KMS-11 (cell line): ENCODE data around the gene TAF7L.
A peak's percentile ranks its signal among the peaks of the same experiment; 100 is the strongest.

ENCODE experiments used
- H2AFZ ChIP-seq: fragments of 200-600 bp; sonication (generic); 2 replicates; pipeline ENCODE4 v1.6.1; 2016; ENCODE audit warnings: antibody characterized with exemption, mixed run types, low read depth
- H3K27ac ChIP-seq: fragments of 200-600 bp; sonication (generic); 2 replicates; pipeline ENCODE4 v1.6.1; 2016; ENCODE audit warnings: mild to moderate bottlenecking, mixed run types
- H3K27me3 ChIP-seq: fragments of 200-600 bp; sonication (generic); 2 replicates; pipeline ENCODE4 v1.6.1; 2017; ENCODE audit warnings: mild to moderate bottlenecking, low read depth, mixed run types, moderate library complexity; ENCODE audit not compliant: insufficient read depth
- H3K36me3 ChIP-seq: fragments of 200-600 bp; sonication (generic); 2 replicates; pipeline ENCODE4 v1.6.1; 2017; ENCODE audit warnings: mild to moderate bottlenecking, mixed run types; ENCODE audit not compliant: insufficient read depth
- H3K4me1 ChIP-seq: fragments of 200-600 bp; sonication (generic); 2 replicates; pipeline ENCODE4 v1.6.1; 2016; ENCODE audit warnings: mild to moderate bottlenecking, low read depth, mixed run types; ENCODE audit not compliant: poor library complexity, severe bottlenecking
- H3K4me2 ChIP-seq: fragments of 200-600 bp; sonication (generic); 2 replicates; pipeline ENCODE4 v1.7.0; 2016; ENCODE audit warnings: mild to moderate bottlenecking, mixed run types
- H3K4me3 ChIP-seq: fragments of 200-600 bp; sonication (generic); IDR thresholded peaks from 2 replicates; pipeline ENCODE4 v1.6.1; 2017; ENCODE audit warnings: low read depth, low read length, mixed read lengths; ENCODE audit not compliant: insufficient read depth
- H3K79me2 ChIP-seq: fragments of 200-600 bp; sonication (generic); 2 replicates; pipeline ENCODE4 v1.6.1; 2016; ENCODE audit warnings: low read depth, mixed run types; ENCODE audit not compliant: insufficient read depth
- H3K9ac ChIP-seq: fragments of 200-600 bp; sonication (generic); 2 replicates; pipeline ENCODE4 v1.6.1; 2016; ENCODE audit warnings: mild to moderate bottlenecking, mixed run types
- H4K20me1 ChIP-seq: fragments of 200-600 bp; sonication (generic); 2 replicates; pipeline ENCODE4 v1.6.1; 2016; ENCODE audit warnings: mild to moderate bottlenecking, mixed run types; ENCODE audit not compliant: insufficient read depth
- CTCF ChIP-seq: fragments of 200-600 bp; sonication (generic); conservative IDR thresholded peaks from 2 replicates; pipeline ENCODE4 v1.6.1; 2017; ENCODE audit warnings: low read depth, mild to moderate bottlenecking, antibody characterized with exemption, low read length, moderate library complexity, mixed read lengths

The TAF7L gene

GRCh38 chrX:101287402-101287801, 3.7 kb downstream of the TAF7L start:
- H3K36me3 ChIP-seq, result no peaks in the 10 kb centered on the region

DNA sequence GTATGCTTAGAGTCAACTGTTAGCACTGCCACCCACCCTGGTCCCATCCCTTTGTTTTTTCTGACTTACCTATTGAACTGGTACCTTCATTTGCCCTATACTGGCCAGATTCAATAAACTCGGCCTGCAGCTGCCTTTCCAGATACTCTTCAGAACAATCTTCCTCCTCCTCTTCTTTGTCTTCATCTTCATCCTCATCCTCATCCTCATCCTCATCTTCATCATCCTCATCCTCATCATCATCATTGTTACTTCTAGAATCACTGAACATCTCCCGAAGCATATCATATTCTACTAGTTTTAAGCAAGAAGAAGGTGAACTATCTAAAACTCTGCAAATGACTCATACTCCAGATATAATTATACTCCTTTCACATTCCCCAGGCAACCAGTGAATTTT, 14.9 kb downstream of the TAF7L start:
- Histone ChIP-seq H3K36me3 (no peaks in the 10 kb centered on the region), H3K4me1 (no peaks in the 10 kb centered on the region), H4K20me1 (no peaks in the 10 kb centered on the region), H3K27ac (no peak overlapping the region), H3K9ac (no peak overlapping the region), H2AFZ (no peak overlapping the region), H3K79me2 (no peaks in the 10 kb centered on the region), H3K4me2 (no peak overlapping the region), H3K4me3 (no peak overlapping the region), H3K27me3 (no peaks in the 10 kb centered on the region)
- TF ChIP-seq CTCF, result no peak

More at GRCh38 chrX:101287402-101287801, 3.7 kb downstream of the TAF7L start:
- H3K4me2 ChIP-seq, result no peak overlapping the region
- H3K9ac ChIP-seq, result no peak overlapping the region
- no peak overlapping the region for H3K27ac ChIP-seq
- no peak overlapping the region for H3K4me3 ChIP-seq
- no peaks in the 10 kb centered on the region for H4K20me1 ChIP-seq
- no peaks in the 10 kb centered on the region for H3K4me1 ChIP-seq
- no peak overlapping the region for H2AFZ ChIP-seq
- TF ChIP-seq CTCF, result peak; percentile 45; the same call in 1 of the 2 replicates
- no peaks in the 10 kb centered on the region for H3K27me3 ChIP-seq
- no peaks in the 10 kb centered on the region for H3K79me2 ChIP-seq

DNA sequence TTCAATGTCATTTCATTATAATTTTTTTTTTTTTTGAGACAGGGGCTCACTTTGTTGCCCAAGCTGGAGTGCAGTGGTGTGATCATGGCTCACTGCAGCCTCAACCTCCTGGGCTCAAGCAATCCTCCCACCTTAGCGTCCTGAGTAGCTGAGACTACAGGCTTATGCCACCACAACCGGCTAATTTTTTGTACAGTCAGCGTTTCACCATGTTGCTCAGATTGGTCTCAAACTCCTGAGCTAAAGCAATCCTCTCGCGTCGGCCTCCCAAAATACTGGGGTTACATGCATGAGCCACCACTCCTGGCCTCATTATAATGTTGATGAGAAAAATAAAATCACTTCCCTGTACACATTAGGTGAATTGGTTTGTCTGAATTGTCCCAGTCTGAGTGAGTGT, 16.9 kb downstream of the TAF7L start:
- TF ChIP-seq CTCF, result no peak
- no peaks in the 10 kb centered on the region for H3K36me3 ChIP-seq
- H3K27me3 ChIP-seq, result no peaks in the 10 kb centered on the region
- no peaks in the 10 kb centered on the region for H3K79me2 ChIP-seq
- H3K9ac ChIP-seq, result no peak overlapping the region
- no peak overlapping the region for H3K27ac ChIP-seq
- no peak overlapping the region for H3K4me3 ChIP-seq
- H4K20me1 ChIP-seq, result no peaks in the 10 kb centered on the region
- no peaks in the 10 kb centered on the region for H3K4me1 ChIP-seq
- H3K4me2 ChIP-seq, result no peak overlapping the region
- H2AFZ ChIP-seq, result no peak overlapping the region

DNA sequence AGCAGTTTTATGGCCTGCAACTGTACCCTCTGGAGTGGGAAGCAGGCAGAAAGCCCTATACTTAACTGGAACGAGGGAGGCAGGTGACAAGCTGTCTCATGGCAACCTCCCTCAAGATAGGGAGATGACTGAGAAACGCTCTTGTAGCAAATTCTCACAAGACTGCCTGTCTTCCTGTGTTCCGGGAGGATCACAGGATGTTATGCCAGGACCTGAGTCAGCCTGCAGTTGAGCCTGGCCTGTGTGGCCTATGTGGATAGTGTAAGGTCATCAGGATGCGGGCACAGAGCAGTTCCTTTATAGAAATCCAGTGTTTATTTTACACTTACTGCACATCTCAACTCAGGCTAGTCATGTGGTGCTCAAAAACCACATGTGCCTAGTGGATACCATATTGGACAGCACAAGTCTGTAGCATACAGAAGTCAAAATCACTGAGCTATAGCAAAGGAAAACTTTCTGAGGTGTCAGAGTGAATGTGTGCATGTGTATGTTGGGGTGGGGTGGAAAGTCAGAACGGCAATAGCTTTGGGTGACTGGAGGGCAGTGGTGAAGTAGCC, 25.2 kb downstream of the TAF7L start:
- Histone ChIP-seq H3K4me1 (no peaks in the 10 kb centered on the region), H3K9ac (no peak overlapping the region), H3K27me3 (no peaks in the 10 kb centered on the region), H3K4me3 (no peak overlapping the region), H3K79me2 (no peaks in the 10 kb centered on the region), H3K27ac (no peak overlapping the region), H2AFZ (no peak overlapping the region), H3K4me2 (no peak overlapping the region), H3K36me3 (no peaks in the 10 kb centered on the region), H4K20me1 (no peaks in the 10 kb centered on the region)
- TF ChIP-seq CTCF, result no peak
